Activated CD8-positive, alpha-beta memory T cell treated with anti-CD3 and anti-CD28 coated beads for 36 hours (primary cell): ENCODE results near the gene PLCB1. TPM values are rescaled to one million over a fixed set of nuclear protein-coding genes. Genes with fewer than 3 reads are reported as not detected.

ENCODE experiments used
- CTCF ChIA-PET: fragments of 350-600 bp; sonication (Branson Sonifier 250); formaldehyde crosslinking; loops from one replicate; lab custom pipeline; 2021; ENCODE audit warnings: antibody characterized with exemption; lab: Charles Lee
- POLR2A ChIA-PET: fragments of 350-600 bp; sonication (Branson Sonifier 250); formaldehyde crosslinking; loops from one replicate; lab custom pipeline; 2021; ENCODE audit warnings: antibody characterized with exemption; lab: Charles Lee
- total RNA-seq, 2 experiments: library from RNA; stranded (reverse); gene quantifications; one replicate each; pipeline ENCODE4 v1.2.3, GENCODE V29; 2021

The PLCB1 gene
- total RNA-seq, 2 experiments from 2014 or later, result 9.8 to 12.8 TPM

- ChIA-PET POLR2A (no interaction called here), CTCF (no interaction called here)
Measured at GRCh38 chr20:8190043-8190880, 58.2 kb downstream of the PLCB1 start.

- POLR2A ChIA-PET, result no interaction called here
- CTCF ChIA-PET, result no interaction called here
Measured at GRCh38 chr20:8194721-8195120, 62.7 kb downstream of the PLCB1 start.

- CTCF ChIA-PET, result no interaction called here
Measured at GRCh38 chr20:8196096-8196495, 64.0 kb downstream of the PLCB1 start.

GRCh38 chr20:8200220-8200619 lies 68.2 kb downstream of the PLCB1 start:
- POLR2A ChIA-PET, result no interaction called here
- CTCF ChIA-PET, result no interaction called here

More at GRCh38 chr20:8196096-8196495, 64.0 kb downstream of the PLCB1 start:
- POLR2A ChIA-PET, result interaction anchor here (0.5 kb wide), 1 partner anchor 14 kb away, joined by 3 read pairs; no protein-coding TSS in a partner anchor

- ChIA-PET POLR2A (no interaction called here), CTCF (no interaction called here)
Measured at GRCh38 chr20:8203366-8203765, 71.3 kb downstream of the PLCB1 start.

GRCh38 chr20:8205996-8206395 lies 73.9 kb downstream of the PLCB1 start:
- ChIA-PET POLR2A (no interaction called here), CTCF (no interaction called here)

- ChIA-PET POLR2A (no interaction called here), CTCF (no interaction called here)
Measured at GRCh38 chr20:8208226-8208625, 76.2 kb downstream of the PLCB1 start.

GRCh38 chr20:8209061-8209460 lies 77.0 kb downstream of the PLCB1 start:
- ChIA-PET CTCF (no interaction called here), POLR2A (no interaction called here)

- CTCF ChIA-PET, result no interaction called here
- POLR2A ChIA-PET, result no interaction called here
Measured at GRCh38 chr20:8210749-8211148, 78.7 kb downstream of the PLCB1 start.

- ChIA-PET POLR2A (no interaction called here), CTCF (no interaction called here)
Measured at GRCh38 chr20:8212286-8212685, 80.2 kb downstream of the PLCB1 start.

- POLR2A ChIA-PET, result no interaction called here
- CTCF ChIA-PET, result no interaction called here
Measured at GRCh38 chr20:8213270-8213669, 81.2 kb downstream of the PLCB1 start.

- ChIA-PET CTCF (no interaction called here), POLR2A (no interaction called here)
Measured at GRCh38 chr20:8213831-8214587, 81.9 kb downstream of the PLCB1 start.

- POLR2A ChIA-PET, result no interaction called here
- CTCF ChIA-PET, result no interaction called here
Measured at GRCh38 chr20:8215361-8215781, 83.3 kb downstream of the PLCB1 start.

GRCh38 chr20:8216375-8217200 lies 84.5 kb downstream of the PLCB1 start:
- ChIA-PET CTCF (no interaction called here), POLR2A (no interaction called here)

GRCh38 chr20:8218861-8219260 lies 86.8 kb downstream of the PLCB1 start:
- ChIA-PET POLR2A (no interaction called here), CTCF (no interaction called here)

- CTCF ChIA-PET, result no interaction called here
- POLR2A ChIA-PET, result no interaction called here
Measured at GRCh38 chr20:8219403-8219802, 87.3 kb downstream of the PLCB1 start.

- ChIA-PET POLR2A (no interaction called here), CTCF (no interaction called here)
Measured at GRCh38 chr20:8220716-8221115, 88.7 kb downstream of the PLCB1 start.

- POLR2A ChIA-PET, result no interaction called here
Measured at GRCh38 chr20:8221887-8222419, 89.9 kb downstream of the PLCB1 start.

GRCh38 chr20:8223091-8223870 lies 91.2 kb downstream of the PLCB1 start:
- CTCF ChIA-PET, result no interaction called here
- POLR2A ChIA-PET, result no interaction called here

More at GRCh38 chr20:8221887-8222419, 89.9 kb downstream of the PLCB1 start:
- CTCF ChIA-PET, result no interaction called here
